Femur (tissue), 1 donor: ENCODE data around the gene GSTA3.
"Not testable (repeated sequence)": the region's sequence is repeated elsewhere in the genome, so short reads cannot be mapped to it uniquely, and the experiment has no call there.

Source experiments
- DNase-seq: peaks from one replicate; pipeline ENCODE4 v3.0.0-alpha.2; 2017

The GSTA3 gene

GRCh38 chr6:52856137-52856536 is 53.4 kb downstream of the GSTA3 start:
- DNase-seq, result not testable (repeated sequence)

- no peak for DNase-seq
Observed at GRCh38 chr6:52849137-52849536, 60.4 kb downstream of the GSTA3 start.
